ENCODE measurements around the gene DDIT3. TPM values are rescaled to one million over a fixed set of nuclear protein-coding genes. Genes with fewer than 3 reads are reported as not detected.

Gene DDIT3
- total and polyA plus RNA-seq, 2 of the 4 experiments (the other 2 are of a cell fraction): 19.4 to 54.4 TPM

DNA sequence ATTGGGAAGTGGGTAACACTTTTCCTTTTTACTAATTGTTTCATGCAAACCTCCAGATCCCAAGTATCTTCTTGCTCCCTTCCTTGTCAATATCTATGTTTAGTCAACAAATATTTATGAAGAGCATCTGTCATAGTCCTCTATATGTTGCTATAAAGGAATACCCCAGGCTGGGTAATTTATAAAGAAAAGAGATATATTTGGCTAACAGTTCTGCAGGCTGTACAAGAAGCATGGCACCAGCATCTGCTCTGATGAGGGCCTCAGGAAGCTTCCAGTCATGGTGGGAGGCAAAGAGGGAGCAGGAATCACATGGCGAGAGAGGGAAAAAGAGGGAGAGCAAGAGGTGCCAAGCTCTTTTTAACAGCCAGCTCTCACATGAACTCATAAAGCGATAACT is 34.1 kb upstream of the DDIT3 start:
- Histone ChIP-seq H4K8ac (ENCODE audit: low read depth in 2 of 2, low read length in 2 of 2) (no peak overlapping the region), H2BK15ac (ENCODE audit: low read depth, low read length) (no peak overlapping the region)
- intact Hi-C loops (cut with micrococcal nuclease): no loop called here

More for the DNA sequence above, 34.1 kb upstream of the DDIT3 start:
- H3K79me1 ChIP-seq (ENCODE audit: low read depth in 1 of 2, low read length in 2 of 2): peaks cover 0 to 4% of the 10 kb centered on the region in 2 experiments; a peak in 1 of 4 replicates
- no peaks in the 10 kb centered on the region for H3K9me3 ChIP-seq (ENCODE audit: control insufficient read depth, insufficient read depth, low read length)
- no peak overlapping the region for H2BK120ac ChIP-seq (ENCODE audit: low read depth, low read length)
- dilution Hi-C loops (cut with HindIII; ENCODE audit: low sequenced_read_pairs, unreplicated experiment) (loop anchor here (25.0 kb wide), 1 partner anchor 108 kb away; no protein-coding TSS in a partner anchor), in situ Hi-C loops (cut with MboI; ENCODE audit: low sequenced_read_pairs) (no loop called here)
- no peak overlapping the region for H3K27ac ChIP-seq (ENCODE audit: insufficient read depth, low read length)
- H3K4me3 ChIP-seq (ENCODE audit: insufficient read depth, low read depth, low read length): no peak overlapping the region
- no peak overlapping the region for H3K9ac ChIP-seq (ENCODE audit: low read depth, low read length)
- no peak overlapping the region for H3K4ac ChIP-seq (ENCODE audit: low read depth, low read length)
- H3K4me1 ChIP-seq (ENCODE audit: control insufficient read depth, insufficient read depth, low read length): peaks cover 3% of the 10 kb centered on the region
- H3K9me1 ChIP-seq (ENCODE audit: insufficient read depth, low read length): peaks cover 7% of the 10 kb centered on the region; the same call in 1 of the 2 replicates
- H4K5ac ChIP-seq (ENCODE audit: low read depth, low read length): no peak overlapping the region
- no peak overlapping the region for H2AK5ac ChIP-seq (ENCODE audit: low read depth, low read length)
- ATAC-seq (ENCODE audit: low read depth) (no peak), DNase-seq (no peak)
- ChIA-PET CTCF (no interaction called here), POLR2A (ENCODE audit: unreplicated experiment) (no interaction called here)
- TF ChIP-seq MAFK (IDR thresholded peaks at IDR 0.05; ENCODE audit: low read depth, low read length): no peak
- TF ChIP-seq MAZ (IDR thresholded peaks at IDR 0.05; ENCODE audit: borderline replicate concordance, low read depth, low read length): no peak
- TF ChIP-seq FOS (IDR thresholded peaks at IDR 0.05; ENCODE audit: low read depth, low read length): no peak
- TF ChIP-seq CHD1 (IDR thresholded peaks at IDR 0.05; ENCODE audit: low read depth, low read length): no peak
- TF ChIP-seq MXI1 (IDR thresholded peaks at IDR 0.05; ENCODE audit: borderline replicate concordance, low read depth, low read length): no peak
- no peak for TF ChIP-seq RCOR1 (IDR thresholded peaks at IDR 0.05; ENCODE audit: insufficient replicate concordance, low read length)
- no peak for TF ChIP-seq POLR2A (IDR thresholded peaks at IDR 0.05; ENCODE audit: low read depth, low read length)
- TF ChIP-seq ELK1 (IDR thresholded peaks at IDR 0.05; ENCODE audit: borderline replicate concordance, low read depth, low read length): no peak
- TF ChIP-seq RAD21 (IDR thresholded peaks at IDR 0.05; ENCODE audit: low read length): no peak
- TF ChIP-seq CEBPB (IDR thresholded peaks at IDR 0.05; ENCODE audit: low read depth, low read length): no peak
- TF ChIP-seq NFE2L2 (IDR thresholded peaks at IDR 0.05; ENCODE audit: low read depth, low read length): no peak
- TF ChIP-seq RFX5 (IDR thresholded peaks at IDR 0.05; ENCODE audit: low read depth, low read length): no peak
- no peak for TF ChIP-seq USF2 (IDR thresholded peaks at IDR 0.05; ENCODE audit: low read depth, low read length)
- no peak for TF ChIP-seq CTCF (conservative IDR thresholded peaks at IDR 0.05; ENCODE audit: low read depth, low read length)
- no peak for TF ChIP-seq SMC3 (IDR thresholded peaks at IDR 0.05; ENCODE audit: low read depth, low read length)
- no peak for TF ChIP-seq BHLHE40 (IDR thresholded peaks at IDR 0.05; ENCODE audit: low read depth, low read length)
- H3K36me3 ChIP-seq (ENCODE audit: control insufficient read depth, insufficient read depth, low read length): no peaks in the 10 kb centered on the region
- no peak overlapping the region for H3K4me2 ChIP-seq (ENCODE audit: low read depth, low read length)
- no peak overlapping the region for H2BK5ac ChIP-seq (ENCODE audit: low read depth, low read length, poor library complexity, severe bottlenecking)
- H2AFZ ChIP-seq (replicated peaks; ENCODE audit: low read length, poor library complexity): no peak overlapping the region
- no peak overlapping the region for H2BK20ac ChIP-seq (ENCODE audit: low read depth, low read length)
- H3K56ac ChIP-seq (ENCODE audit: extremely low read depth, insufficient read depth, low read length): no peak overlapping the region
- no peaks in the 10 kb centered on the region for H4K20me1 ChIP-seq (ENCODE audit: insufficient read depth, low read length)
- BruUV-seq (replicated peaks): no TSS peak
- H4K91ac ChIP-seq (ENCODE audit: insufficient read depth, low read depth, low read length): no peak overlapping the region
- no peak overlapping the region for H3K14ac ChIP-seq (replicated peaks; ENCODE audit: low read depth, low read length)
- no peak overlapping the region for H2AK9ac ChIP-seq (replicated peaks; ENCODE audit: low read depth, low read length, poor library complexity)
- no peak overlapping the region for H3K18ac ChIP-seq (ENCODE audit: low read depth, low read length)
- no peak overlapping the region for H3K23ac ChIP-seq (ENCODE audit: low read depth, low read length)
- whole genome bisulfite sequencing, 2 experiments (ENCODE audit: extremely low coverage in 2 of 2, insufficient read length in 1 of 2): no CpG with 5 or more reads among the region's 2 CpGs
- peaks cover 34% of the 10 kb centered on the region for H3K27me3 ChIP-seq (ENCODE audit: control insufficient read depth, insufficient read depth, low read length)

All from IMR-90 (cell line).